Measurements from ENCODE around the gene PSTPIP1.

DNA sequence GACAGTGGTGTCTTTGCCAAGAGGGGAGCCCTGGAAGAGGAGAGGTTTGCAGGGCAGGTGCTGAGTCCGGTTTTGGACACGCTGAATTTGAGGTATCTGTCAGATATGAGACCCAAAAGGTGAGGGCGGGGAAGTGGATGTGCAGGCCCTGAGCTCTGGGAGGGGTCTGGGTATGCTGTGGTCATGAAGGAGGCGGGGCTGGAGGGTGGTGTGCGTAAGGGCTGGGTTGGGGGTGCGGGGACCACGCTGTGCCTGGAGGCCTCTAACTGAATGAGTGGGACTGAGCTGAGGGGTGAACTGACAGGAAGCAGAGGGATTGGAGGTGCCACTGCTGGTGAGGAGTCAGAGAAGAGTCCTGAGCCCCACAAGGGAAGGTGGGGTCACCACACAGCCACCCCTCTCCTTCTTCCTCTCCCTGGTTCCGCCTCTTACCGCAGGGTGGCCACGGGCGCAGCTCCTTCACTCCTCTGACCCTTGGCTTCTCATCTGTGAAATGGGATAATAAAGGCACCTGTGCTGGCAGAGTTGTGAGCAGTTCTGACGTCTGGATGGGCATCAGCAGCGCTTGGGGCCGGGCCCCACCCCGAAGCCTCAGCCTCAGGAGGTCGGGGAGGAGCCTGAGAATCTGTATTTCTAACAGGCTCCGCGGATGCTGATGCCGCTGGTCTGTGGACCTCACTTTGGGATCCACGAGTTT is 28.8 kb downstream of the PSTPIP1 start:
- no peak for TF ChIP-seq RFX5 (IDR thresholded peaks at IDR 0.05)
- no peak for TF ChIP-seq NR3C1 (IDR thresholded peaks at IDR 0.05)
- TF ChIP-seq, protein P1, sequence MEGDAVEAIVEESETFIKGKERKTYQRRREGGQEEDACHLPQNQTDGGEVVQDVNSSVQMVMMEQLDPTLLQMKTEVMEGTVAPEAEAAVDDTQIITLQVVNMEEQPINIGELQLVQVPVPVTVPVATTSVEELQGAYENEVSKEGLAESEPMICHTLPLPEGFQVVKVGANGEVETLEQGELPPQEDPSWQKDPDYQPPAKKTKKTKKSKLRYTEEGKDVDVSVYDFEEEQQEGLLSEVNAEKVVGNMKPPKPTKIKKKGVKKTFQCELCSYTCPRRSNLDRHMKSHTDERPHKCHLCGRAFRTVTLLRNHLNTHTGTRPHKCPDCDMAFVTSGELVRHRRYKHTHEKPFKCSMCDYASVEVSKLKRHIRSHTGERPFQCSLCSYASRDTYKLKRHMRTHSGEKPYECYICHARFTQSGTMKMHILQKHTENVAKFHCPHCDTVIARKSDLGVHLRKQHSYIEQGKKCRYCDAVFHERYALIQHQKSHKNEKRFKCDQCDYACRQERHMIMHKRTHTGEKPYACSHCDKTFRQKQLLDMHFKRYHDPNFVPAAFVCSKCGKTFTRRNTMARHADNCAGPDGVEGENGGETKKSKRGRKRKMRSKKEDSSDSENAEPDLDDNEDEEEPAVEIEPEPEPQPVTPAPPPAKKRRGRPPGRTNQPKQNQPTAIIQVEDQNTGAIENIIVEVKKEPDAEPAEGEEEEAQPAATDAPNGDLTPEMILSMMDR (IDR thresholded peaks at IDR 0.05): no peak
- TF ChIP-seq, protein P2, sequence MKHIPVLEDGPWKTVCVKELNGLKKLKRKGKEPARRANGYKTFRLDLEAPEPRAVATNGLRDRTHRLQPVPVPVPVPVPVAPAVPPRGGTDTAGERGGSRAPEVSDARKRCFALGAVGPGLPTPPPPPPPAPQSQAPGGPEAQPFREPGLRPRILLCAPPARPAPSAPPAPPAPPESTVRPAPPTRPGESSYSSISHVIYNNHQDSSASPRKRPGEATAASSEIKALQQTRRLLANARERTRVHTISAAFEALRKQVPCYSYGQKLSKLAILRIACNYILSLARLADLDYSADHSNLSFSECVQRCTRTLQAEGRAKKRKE (CRISPR knock-in tag; IDR thresholded peaks at IDR 0.05; ENCODE audit: low read depth): no peak
- TF ChIP-seq POLR2A (IDR thresholded peaks at IDR 0.05; ENCODE audit: low read length): no peak
- TF ChIP-seq, protein P3, sequence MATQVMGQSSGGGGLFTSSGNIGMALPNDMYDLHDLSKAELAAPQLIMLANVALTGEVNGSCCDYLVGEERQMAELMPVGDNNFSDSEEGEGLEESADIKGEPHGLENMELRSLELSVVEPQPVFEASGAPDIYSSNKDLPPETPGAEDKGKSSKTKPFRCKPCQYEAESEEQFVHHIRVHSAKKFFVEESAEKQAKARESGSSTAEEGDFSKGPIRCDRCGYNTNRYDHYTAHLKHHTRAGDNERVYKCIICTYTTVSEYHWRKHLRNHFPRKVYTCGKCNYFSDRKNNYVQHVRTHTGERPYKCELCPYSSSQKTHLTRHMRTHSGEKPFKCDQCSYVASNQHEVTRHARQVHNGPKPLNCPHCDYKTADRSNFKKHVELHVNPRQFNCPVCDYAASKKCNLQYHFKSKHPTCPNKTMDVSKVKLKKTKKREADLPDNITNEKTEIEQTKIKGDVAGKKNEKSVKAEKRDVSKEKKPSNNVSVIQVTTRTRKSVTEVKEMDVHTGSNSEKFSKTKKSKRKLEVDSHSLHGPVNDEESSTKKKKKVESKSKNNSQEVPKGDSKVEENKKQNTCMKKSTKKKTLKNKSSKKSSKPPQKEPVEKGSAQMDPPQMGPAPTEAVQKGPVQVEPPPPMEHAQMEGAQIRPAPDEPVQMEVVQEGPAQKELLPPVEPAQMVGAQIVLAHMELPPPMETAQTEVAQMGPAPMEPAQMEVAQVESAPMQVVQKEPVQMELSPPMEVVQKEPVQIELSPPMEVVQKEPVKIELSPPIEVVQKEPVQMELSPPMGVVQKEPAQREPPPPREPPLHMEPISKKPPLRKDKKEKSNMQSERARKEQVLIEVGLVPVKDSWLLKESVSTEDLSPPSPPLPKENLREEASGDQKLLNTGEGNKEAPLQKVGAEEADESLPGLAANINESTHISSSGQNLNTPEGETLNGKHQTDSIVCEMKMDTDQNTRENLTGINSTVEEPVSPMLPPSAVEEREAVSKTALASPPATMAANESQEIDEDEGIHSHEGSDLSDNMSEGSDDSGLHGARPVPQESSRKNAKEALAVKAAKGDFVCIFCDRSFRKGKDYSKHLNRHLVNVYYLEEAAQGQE (IDR thresholded peaks at IDR 0.05): no peak
- no peak for TF ChIP-seq CHD4 (IDR thresholded peaks at IDR 0.05; ENCODE audit: borderline replicate concordance)
- no peak for TF ChIP-seq MYC (IDR thresholded peaks at IDR 0.05; ENCODE audit: borderline replicate concordance, low read length)
- TF ChIP-seq, protein P4, sequence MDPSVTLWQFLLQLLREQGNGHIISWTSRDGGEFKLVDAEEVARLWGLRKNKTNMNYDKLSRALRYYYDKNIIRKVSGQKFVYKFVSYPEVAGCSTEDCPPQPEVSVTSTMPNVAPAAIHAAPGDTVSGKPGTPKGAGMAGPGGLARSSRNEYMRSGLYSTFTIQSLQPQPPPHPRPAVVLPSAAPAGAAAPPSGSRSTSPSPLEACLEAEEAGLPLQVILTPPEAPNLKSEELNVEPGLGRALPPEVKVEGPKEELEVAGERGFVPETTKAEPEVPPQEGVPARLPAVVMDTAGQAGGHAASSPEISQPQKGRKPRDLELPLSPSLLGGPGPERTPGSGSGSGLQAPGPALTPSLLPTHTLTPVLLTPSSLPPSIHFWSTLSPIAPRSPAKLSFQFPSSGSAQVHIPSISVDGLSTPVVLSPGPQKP (IDR thresholded peaks at IDR 0.05; ENCODE audit: low read depth, low read length): no peak
- no peak for TF ChIP-seq PHF8 (IDR thresholded peaks at IDR 0.05; ENCODE audit: borderline replicate concordance, low read depth)
- TF ChIP-seq, protein P5, sequence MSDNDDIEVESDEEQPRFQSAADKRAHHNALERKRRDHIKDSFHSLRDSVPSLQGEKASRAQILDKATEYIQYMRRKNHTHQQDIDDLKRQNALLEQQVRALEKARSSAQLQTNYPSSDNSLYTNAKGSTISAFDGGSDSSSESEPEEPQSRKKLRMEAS (IDR thresholded peaks at IDR 0.05): no peak
- no peak for TF ChIP-seq EP300 (IDR thresholded peaks at IDR 0.05)
